Measurements from ENCODE around the gene KDM1B. TPM values are rescaled to one million over a fixed set of nuclear protein-coding genes. Genes with fewer than 3 reads are reported as not detected.
A peak's percentile ranks its signal among the peaks of the same experiment; 100 is the strongest.

KDM1B gene
- total RNA-seq, 4 donors from 2014 or later, result 46.2 to 89.5 (median 70.8) TPM

GRCh38 chr6:18234564-18234963, 79.3 kb downstream of the KDM1B start:
- intact Hi-C loops (cut with DNase I), result no loop called here
- Histone ChIP-seq H3K4me3 (replicated peaks in 1 of 3) (no peak overlapping the region), H3K27me3 (no peaks in the 10 kb centered on the region), H3K36me3 (peaks cover 20 to 25% of the 10 kb centered on the region in 2 donors), H3K27ac (no peak overlapping the region), H3K4me1 (no peaks in the 10 kb centered on the region), H3K9me3 (no peaks in the 10 kb centered on the region)
- no peak for DNase-seq
- no peak for TF ChIP-seq POLR2A (IDR thresholded peaks at IDR 0.05)
- no peak for TF ChIP-seq CTCF (IDR thresholded peaks at IDR 0.05)
- WGBS, 2 donors, result 92 to 93% methylated on average over 1 of the region's 1 CpG

- Histone ChIP-seq H3K36me3 (peaks cover 20 to 25% of the 10 kb centered on the region in 2 donors), H3K9me3 (no peaks in the 10 kb centered on the region), H3K4me3 (replicated peaks in 1 of 3) (no peak overlapping the region), H3K27ac (no peak overlapping the region), H3K4me1 (no peaks in the 10 kb centered on the region), H3K27me3 (no peaks in the 10 kb centered on the region)
- intact Hi-C loops (cut with DNase I), result no loop called here
- no peak for DNase-seq
- 87 to 99% methylated on average over 3 of the region's 3 CpGs for WGBS, 2 donors
- no peak for TF ChIP-seq POLR2A (IDR thresholded peaks at IDR 0.05)
- no peak for TF ChIP-seq CTCF (IDR thresholded peaks at IDR 0.05)
Measured at GRCh38 chr6:18235524-18235923, 80.3 kb downstream of the KDM1B start.

- H3K4me3 ChIP-seq (replicated peaks in 1 of 3), result no peak overlapping the region
- peak overlapping the region in 2 of 3 donors; percentile 30 to 61 for H3K27ac ChIP-seq
- WGBS, 2 donors, result 96 to 97% methylated on average over 1 of the region's 1 CpG
- no peaks in the 10 kb centered on the region for H3K27me3 ChIP-seq
- intact Hi-C loops (cut with DNase I), result no loop called here
- H3K9me3 ChIP-seq, result no peaks in the 10 kb centered on the region
- H3K36me3 ChIP-seq, result peaks cover 17 to 20% of the 10 kb centered on the region in 2 donors
- H3K4me1 ChIP-seq, result no peaks in the 10 kb centered on the region
- TF ChIP-seq CTCF (IDR thresholded peaks at IDR 0.05), result no peak
- no peak for TF ChIP-seq POLR2A (IDR thresholded peaks at IDR 0.05)
- DNase-seq, result no peak
Measured at GRCh38 chr6:18237167-18237566, 81.9 kb downstream of the KDM1B start.

GRCh38 chr6:18240230-18240629, 85.0 kb downstream of the KDM1B start:
- H3K4me3 ChIP-seq (replicated peaks in 1 of 3), result no peak overlapping the region
- H3K27me3 ChIP-seq, result no peaks in the 10 kb centered on the region
- TF ChIP-seq POLR2A (IDR thresholded peaks at IDR 0.05), result no peak
- no peak for TF ChIP-seq CTCF (IDR thresholded peaks at IDR 0.05)
- peaks cover 14 to 22% of the 10 kb centered on the region in 2 donors for H3K36me3 ChIP-seq
- 81 to 82% methylated on average over 2 of the region's 2 CpGs for WGBS, 2 donors
- peak overlapping the region in 1 of 3 donors; percentile 4 for H3K27ac ChIP-seq
- H3K9me3 ChIP-seq, result no peaks in the 10 kb centered on the region
- DNase-seq, result no peak
- no peaks in the 10 kb centered on the region for H3K4me1 ChIP-seq
- intact Hi-C loops (cut with DNase I), result no loop called here

GRCh38 chr6:18241208-18242038, 86.2 kb downstream of the KDM1B start:
- H3K27ac ChIP-seq, result peak overlapping the region in 1 of 3 donors; percentile 6
- no peak for DNase-seq
- TF ChIP-seq CTCF (IDR thresholded peaks at IDR 0.05), result no peak
- TF ChIP-seq POLR2A (IDR thresholded peaks at IDR 0.05), result no peak
- H3K4me1 ChIP-seq, result no peaks in the 10 kb centered on the region
- H3K4me3 ChIP-seq (replicated peaks in 1 of 3), result no peak overlapping the region
- intact Hi-C loops (cut with DNase I), result no loop called here
- no peaks in the 10 kb centered on the region for H3K9me3 ChIP-seq
- H3K27me3 ChIP-seq, result no peaks in the 10 kb centered on the region
- H3K36me3 ChIP-seq, result peaks cover 6 to 17% of the 10 kb centered on the region in 2 donors
- WGBS, 2 donors, result 87 to 94% methylated on average over 1 of the region's 1 CpG

All from thyroid gland (tissue), 4 donors.